Measurements from ENCODE around the gene CYBC1. TPM values are rescaled to one million over a fixed set of nuclear protein-coding genes. Genes with fewer than 3 reads are reported as not detected.

CYBC1 gene
- polyA plus RNA-seq, 1 donor from 2014 or later, result 66.6 TPM

DNA sequence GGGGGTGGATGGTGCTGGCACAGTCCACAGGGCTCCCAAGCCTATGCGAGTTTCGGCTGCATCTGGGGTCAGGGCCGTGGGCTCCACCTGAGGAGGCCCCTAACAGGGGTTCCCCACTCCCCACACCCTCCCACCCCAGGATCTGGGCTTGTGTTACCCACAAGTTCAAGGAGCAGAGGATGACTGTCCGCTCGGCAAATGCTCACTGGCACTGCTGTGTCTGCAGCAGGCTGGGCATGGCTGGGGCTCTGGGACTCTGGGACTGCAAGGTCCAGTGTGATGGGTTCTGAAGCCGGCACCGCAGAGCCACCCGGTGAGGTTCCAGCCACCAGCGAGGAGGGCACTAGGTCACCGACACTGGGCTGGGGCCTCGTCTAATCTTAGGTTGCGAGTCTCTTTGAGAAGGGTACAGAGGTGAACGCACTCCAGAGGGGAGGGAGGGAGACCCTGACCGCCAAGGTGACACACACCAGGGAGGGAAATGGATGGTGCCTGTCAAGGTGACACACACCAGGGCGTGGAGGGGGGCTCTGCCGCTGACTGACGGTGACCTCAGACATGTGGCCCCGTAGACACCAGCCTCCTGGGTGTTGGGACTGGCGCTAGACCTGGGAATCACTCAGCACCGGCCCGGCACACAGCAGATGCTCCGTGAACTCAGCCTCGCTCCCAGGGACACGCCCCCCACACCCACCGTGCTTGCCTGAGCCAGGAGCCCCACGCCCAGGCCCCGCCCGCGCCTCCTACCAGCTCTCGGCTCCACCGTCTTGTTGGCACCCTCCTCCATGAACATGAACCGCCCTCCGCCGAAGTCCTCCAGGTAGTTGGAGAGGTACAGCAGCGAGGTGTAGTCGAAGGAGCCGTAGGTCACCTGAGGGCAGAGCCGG lies 52.9 kb downstream of the CYBC1 start:
- Histone ChIP-seq H3K9me2 (ENCODE audit: insufficient read depth, low read length) (no peaks in the 10 kb centered on the region), H3K9me3 (ENCODE audit: low read length) (no peaks in the 10 kb centered on the region), H3K79me2 (replicated peaks; ENCODE audit: insufficient read depth, low read length) (no peaks in the 10 kb centered on the region), H2AFZ (ENCODE audit: low read depth, low read length) (no peak overlapping the region), H3F3A (ENCODE audit: insufficient read depth, low read length, poor library complexity, severe bottlenecking) (no peaks in the 10 kb centered on the region), H3K36me3 (ENCODE audit: insufficient read depth, low read length) (no peaks in the 10 kb centered on the region), H4K20me1 (ENCODE audit: insufficient read depth) (no peaks in the 10 kb centered on the region), H3K4me3 (ENCODE audit: low read length) (no peak overlapping the region), H3K4me2 (ENCODE audit: low read length) (no peak overlapping the region), H3K27ac (ENCODE audit: low read length) (no peak overlapping the region), H3K9ac (ENCODE audit: low read length) (no peak overlapping the region), H3K27me3 (ENCODE audit: insufficient read depth, low read depth, low read length) (no peaks in the 10 kb centered on the region)
- TF ChIP-seq SMC3 (conservative IDR thresholded peaks at IDR 0.05; ENCODE audit: poor library complexity), result no peak
- TF ChIP-seq RAD21 (conservative IDR thresholded peaks at IDR 0.05), result no peak
- TF ChIP-seq TAF1 (IDR thresholded peaks at IDR 0.05; ENCODE audit: low read depth), result no peak
- TF ChIP-seq, protein P1, sequence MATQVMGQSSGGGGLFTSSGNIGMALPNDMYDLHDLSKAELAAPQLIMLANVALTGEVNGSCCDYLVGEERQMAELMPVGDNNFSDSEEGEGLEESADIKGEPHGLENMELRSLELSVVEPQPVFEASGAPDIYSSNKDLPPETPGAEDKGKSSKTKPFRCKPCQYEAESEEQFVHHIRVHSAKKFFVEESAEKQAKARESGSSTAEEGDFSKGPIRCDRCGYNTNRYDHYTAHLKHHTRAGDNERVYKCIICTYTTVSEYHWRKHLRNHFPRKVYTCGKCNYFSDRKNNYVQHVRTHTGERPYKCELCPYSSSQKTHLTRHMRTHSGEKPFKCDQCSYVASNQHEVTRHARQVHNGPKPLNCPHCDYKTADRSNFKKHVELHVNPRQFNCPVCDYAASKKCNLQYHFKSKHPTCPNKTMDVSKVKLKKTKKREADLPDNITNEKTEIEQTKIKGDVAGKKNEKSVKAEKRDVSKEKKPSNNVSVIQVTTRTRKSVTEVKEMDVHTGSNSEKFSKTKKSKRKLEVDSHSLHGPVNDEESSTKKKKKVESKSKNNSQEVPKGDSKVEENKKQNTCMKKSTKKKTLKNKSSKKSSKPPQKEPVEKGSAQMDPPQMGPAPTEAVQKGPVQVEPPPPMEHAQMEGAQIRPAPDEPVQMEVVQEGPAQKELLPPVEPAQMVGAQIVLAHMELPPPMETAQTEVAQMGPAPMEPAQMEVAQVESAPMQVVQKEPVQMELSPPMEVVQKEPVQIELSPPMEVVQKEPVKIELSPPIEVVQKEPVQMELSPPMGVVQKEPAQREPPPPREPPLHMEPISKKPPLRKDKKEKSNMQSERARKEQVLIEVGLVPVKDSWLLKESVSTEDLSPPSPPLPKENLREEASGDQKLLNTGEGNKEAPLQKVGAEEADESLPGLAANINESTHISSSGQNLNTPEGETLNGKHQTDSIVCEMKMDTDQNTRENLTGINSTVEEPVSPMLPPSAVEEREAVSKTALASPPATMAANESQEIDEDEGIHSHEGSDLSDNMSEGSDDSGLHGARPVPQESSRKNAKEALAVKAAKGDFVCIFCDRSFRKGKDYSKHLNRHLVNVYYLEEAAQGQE (IDR thresholded peaks at IDR 0.05; ENCODE audit: borderline replicate concordance), result no peak
- no peak for TF ChIP-seq EZH2 (IDR thresholded peaks at IDR 0.05; ENCODE audit: borderline replicate concordance, insufficient read depth, low read length, poor library complexity, severe bottlenecking)
- TF ChIP-seq, protein P2, sequence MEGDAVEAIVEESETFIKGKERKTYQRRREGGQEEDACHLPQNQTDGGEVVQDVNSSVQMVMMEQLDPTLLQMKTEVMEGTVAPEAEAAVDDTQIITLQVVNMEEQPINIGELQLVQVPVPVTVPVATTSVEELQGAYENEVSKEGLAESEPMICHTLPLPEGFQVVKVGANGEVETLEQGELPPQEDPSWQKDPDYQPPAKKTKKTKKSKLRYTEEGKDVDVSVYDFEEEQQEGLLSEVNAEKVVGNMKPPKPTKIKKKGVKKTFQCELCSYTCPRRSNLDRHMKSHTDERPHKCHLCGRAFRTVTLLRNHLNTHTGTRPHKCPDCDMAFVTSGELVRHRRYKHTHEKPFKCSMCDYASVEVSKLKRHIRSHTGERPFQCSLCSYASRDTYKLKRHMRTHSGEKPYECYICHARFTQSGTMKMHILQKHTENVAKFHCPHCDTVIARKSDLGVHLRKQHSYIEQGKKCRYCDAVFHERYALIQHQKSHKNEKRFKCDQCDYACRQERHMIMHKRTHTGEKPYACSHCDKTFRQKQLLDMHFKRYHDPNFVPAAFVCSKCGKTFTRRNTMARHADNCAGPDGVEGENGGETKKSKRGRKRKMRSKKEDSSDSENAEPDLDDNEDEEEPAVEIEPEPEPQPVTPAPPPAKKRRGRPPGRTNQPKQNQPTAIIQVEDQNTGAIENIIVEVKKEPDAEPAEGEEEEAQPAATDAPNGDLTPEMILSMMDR (IDR thresholded peaks at IDR 0.05; ENCODE audit: poor library complexity, severe bottlenecking), result no peak
- TF ChIP-seq EP300 (conservative IDR thresholded peaks at IDR 0.05; ENCODE audit: poor library complexity, severe bottlenecking), result no peak
- no peak for TF ChIP-seq POLR2AphosphoS5 (IDR thresholded peaks at IDR 0.05)
- no peak for TF ChIP-seq MXI1 (conservative IDR thresholded peaks at IDR 0.05; ENCODE audit: poor library complexity, severe bottlenecking)

DNA sequence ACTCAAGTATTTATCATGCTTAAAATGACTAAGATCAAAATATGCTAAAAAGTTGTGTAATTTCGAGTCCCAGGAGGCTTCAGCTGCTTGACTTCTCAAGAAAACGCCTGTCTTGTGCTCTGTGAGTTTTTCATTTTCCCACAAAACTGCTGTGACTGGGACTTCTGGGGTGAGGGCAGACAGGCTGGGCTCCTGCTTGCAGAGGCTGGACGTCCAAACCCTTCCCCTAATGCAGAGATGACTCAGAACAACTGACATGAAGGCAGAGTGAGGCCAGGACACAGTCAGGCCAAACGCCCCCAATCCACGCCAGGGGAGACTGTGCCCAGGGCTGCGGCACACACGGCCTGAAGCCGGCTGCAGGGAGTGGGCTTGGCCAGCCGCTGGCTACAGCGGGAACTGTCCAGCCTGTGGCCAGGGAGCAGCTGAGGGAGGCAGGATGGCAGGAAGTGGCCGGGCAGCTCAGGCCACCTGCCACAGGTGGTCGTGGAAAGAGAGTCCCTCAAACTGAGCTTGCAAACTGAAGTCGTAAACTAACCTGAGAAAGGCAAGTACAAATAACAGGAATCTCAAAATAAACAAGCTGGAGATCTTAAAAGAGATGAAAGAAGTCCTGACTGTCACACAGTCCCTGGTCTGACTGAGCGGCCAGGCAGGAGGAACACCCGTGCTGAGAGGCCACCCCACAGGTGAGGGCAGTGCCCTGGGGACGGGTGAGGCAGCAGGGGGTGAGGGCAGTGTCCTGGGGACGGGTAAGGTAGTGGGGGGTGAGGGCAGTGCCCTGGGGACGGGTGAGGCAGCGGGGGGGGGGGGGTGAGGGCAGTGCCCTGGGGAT lies 53.7 kb downstream of the CYBC1 start:
- Histone ChIP-seq H3K27me3 (ENCODE audit: insufficient read depth, low read depth, low read length) (no peaks in the 10 kb centered on the region), H3K36me3 (ENCODE audit: insufficient read depth, low read length) (no peaks in the 10 kb centered on the region), H3F3A (ENCODE audit: insufficient read depth, low read length, poor library complexity, severe bottlenecking) (no peaks in the 10 kb centered on the region)

More for the DNA sequence above, 53.7 kb downstream of the CYBC1 start:
- no peaks in the 10 kb centered on the region for H3K79me2 ChIP-seq (replicated peaks; ENCODE audit: insufficient read depth, low read length)
- no peak overlapping the region for H2AFZ ChIP-seq (ENCODE audit: low read depth, low read length)
- H4K20me1 ChIP-seq (ENCODE audit: insufficient read depth), result no peaks in the 10 kb centered on the region
- TF ChIP-seq EZH2 (IDR thresholded peaks at IDR 0.05; ENCODE audit: borderline replicate concordance, insufficient read depth, low read length, poor library complexity, severe bottlenecking) (no peak), EP300 (conservative IDR thresholded peaks at IDR 0.05; ENCODE audit: poor library complexity, severe bottlenecking) (no peak), RAD21 (conservative IDR thresholded peaks at IDR 0.05) (no peak), TAF1 (IDR thresholded peaks at IDR 0.05; ENCODE audit: low read depth) (no peak), SMC3 (conservative IDR thresholded peaks at IDR 0.05; ENCODE audit: poor library complexity) (no peak), MXI1 (conservative IDR thresholded peaks at IDR 0.05; ENCODE audit: poor library complexity, severe bottlenecking) (no peak), POLR2AphosphoS5 (IDR thresholded peaks at IDR 0.05) (no peak)
- TF ChIP-seq, protein P1 (IDR thresholded peaks at IDR 0.05; ENCODE audit: borderline replicate concordance), result no peak
- TF ChIP-seq, protein P2 (IDR thresholded peaks at IDR 0.05; ENCODE audit: poor library complexity, severe bottlenecking), result no peak
- H3K9me3 ChIP-seq (ENCODE audit: low read length), result no peaks in the 10 kb centered on the region
- H3K27ac ChIP-seq (ENCODE audit: low read length), result no peak overlapping the region
- H3K4me2 ChIP-seq (ENCODE audit: low read length), result no peak overlapping the region
- H3K4me3 ChIP-seq (ENCODE audit: low read length), result no peak overlapping the region
- H3K9ac ChIP-seq (ENCODE audit: low read length), result no peak overlapping the region
- H3K9me2 ChIP-seq (ENCODE audit: insufficient read depth, low read length), result no peaks in the 10 kb centered on the region

Measured in neural cell (in vitro differentiated cells).